ENCODE data around the gene TTC7B.
"Not testable (repeated sequence)": the region's sequence is repeated elsewhere in the genome, so short reads cannot be mapped to it uniquely, and the experiment has no call there.

Gene TTC7B

GRCh38 chr14:90544566-90544965 is 271.7 kb downstream of the TTC7B start:
- no peak for DNase-seq (ENCODE audit: extremely low spot score, insufficient read length, low read depth)
- no peak for FAIRE-seq

GRCh38 chr14:90543876-90544275 is 272.4 kb downstream of the TTC7B start:
- DNase-seq (ENCODE audit: extremely low spot score, insufficient read length, low read depth) = no peak
- FAIRE-seq = no peak

GRCh38 chr14:90541076-90541634 is 275.1 kb downstream of the TTC7B start:
- no peak for FAIRE-seq
- DNase-seq (ENCODE audit: extremely low spot score, insufficient read length, low read depth) = no peak

GRCh38 chr14:90540437-90540836 is 275.8 kb downstream of the TTC7B start:
- DNase-seq (ENCODE audit: extremely low spot score, insufficient read length, low read depth) (no peak), FAIRE-seq (no peak)

GRCh38 chr14:90539996-90540395 is 276.2 kb downstream of the TTC7B start:
- no peak for DNase-seq (ENCODE audit: extremely low spot score, insufficient read length, low read depth)
- no peak for FAIRE-seq

- FAIRE-seq = no peak
- no peak for DNase-seq (ENCODE audit: extremely low spot score, insufficient read length, low read depth)
These were observed 276.8 kb downstream of the TTC7B start for GRCh38 chr14:90539496-90539775.

- DNase-seq (ENCODE audit: extremely low spot score, insufficient read length, low read depth) = no peak
- no peak for FAIRE-seq
These were observed 277.3 kb downstream of the TTC7B start for GRCh38 chr14:90538716-90539495.

GRCh38 chr14:90538095-90538494 is 278.1 kb downstream of the TTC7B start:
- no peak for DNase-seq (ENCODE audit: extremely low spot score, insufficient read length, low read depth)
- no peak for FAIRE-seq

GRCh38 chr14:90536511-90537191 is 279.6 kb downstream of the TTC7B start:
- FAIRE-seq (no peak), DNase-seq (ENCODE audit: extremely low spot score, insufficient read length, low read depth) (no peak)

GRCh38 chr14:90536092-90536491 is 280.1 kb downstream of the TTC7B start:
- FAIRE-seq = no peak
- no peak for DNase-seq (ENCODE audit: extremely low spot score, insufficient read length, low read depth)

- DNase-seq (ENCODE audit: extremely low spot score, insufficient read length, low read depth) (no peak), FAIRE-seq (no peak)
These were observed 280.6 kb downstream of the TTC7B start for GRCh38 chr14:90535556-90536090.

GRCh38 chr14:90534838-90535555 is 281.2 kb downstream of the TTC7B start:
- DNase-seq (ENCODE audit: extremely low spot score, insufficient read length, low read depth) (no peak), FAIRE-seq (no peak)

GRCh38 chr14:90534091-90534837 is 282.0 kb downstream of the TTC7B start:
- FAIRE-seq (no peak), DNase-seq (ENCODE audit: extremely low spot score, insufficient read length, low read depth) (no peak)

- FAIRE-seq (no peak), DNase-seq (ENCODE audit: extremely low spot score, insufficient read length, low read depth) (no peak)
These were observed 282.6 kb downstream of the TTC7B start for GRCh38 chr14:90533591-90534021.

- DNase-seq (ENCODE audit: extremely low spot score, insufficient read length, low read depth) (no peak), FAIRE-seq (no peak)
These were observed 283.3 kb downstream of the TTC7B start for GRCh38 chr14:90532826-90533525.

GRCh38 chr14:90531497-90531896 is 284.7 kb downstream of the TTC7B start:
- FAIRE-seq (no peak), DNase-seq (ENCODE audit: extremely low spot score, insufficient read length, low read depth) (no peak)

GRCh38 chr14:90530523-90530922 is 285.7 kb downstream of the TTC7B start:
- FAIRE-seq = no peak

GRCh38 chr14:90527978-90528377 is 288.3 kb downstream of the TTC7B start:
- DNase-seq (ENCODE audit: extremely low spot score, insufficient read length, low read depth) (no peak), FAIRE-seq (no peak)

More at GRCh38 chr14:90530523-90530922, 285.7 kb downstream of the TTC7B start:
- no peak for DNase-seq (ENCODE audit: extremely low spot score, insufficient read length, low read depth)

- not testable (repeated sequence) for DNase-seq (ENCODE audit: extremely low spot score, insufficient read length, low read depth); FAIRE-seq
These were observed 289.7 kb downstream of the TTC7B start for GRCh38 chr14:90526536-90526935.

Data from GM18507 (cell line).